ENCODE results near the gene ITGAL. TPM values are rescaled to one million over a fixed set of nuclear protein-coding genes. Genes with fewer than 3 reads are reported as not detected.

The ITGAL gene
- polyA plus RNA-seq, 4 donors = 1.0 to 3.5 (median 1.7) TPM

DNA sequence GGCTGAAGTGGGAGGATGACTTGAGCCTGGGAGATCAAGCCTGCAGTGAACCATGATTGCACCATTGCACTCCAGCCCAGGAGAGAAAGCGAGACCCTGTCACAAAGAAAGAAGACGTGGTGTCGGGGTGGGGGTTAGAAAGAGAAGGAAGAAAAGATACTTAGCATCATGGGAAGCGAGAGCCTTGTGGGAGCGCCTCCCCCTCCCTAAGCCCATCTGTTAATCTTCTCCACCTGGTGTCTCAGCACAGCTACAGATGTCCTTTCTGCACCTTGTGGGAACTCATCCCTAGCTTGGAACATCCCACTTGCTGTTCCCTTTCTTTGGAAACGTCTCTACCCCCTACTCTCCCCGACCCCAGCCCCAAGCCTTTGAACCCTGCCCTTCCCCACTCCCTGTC lies 93.0 kb downstream of the ITGAL start:
- no peak for DNase-seq (ENCODE audit: low read depth in 4 of 4, low spot score in 2 of 4)

DNA sequence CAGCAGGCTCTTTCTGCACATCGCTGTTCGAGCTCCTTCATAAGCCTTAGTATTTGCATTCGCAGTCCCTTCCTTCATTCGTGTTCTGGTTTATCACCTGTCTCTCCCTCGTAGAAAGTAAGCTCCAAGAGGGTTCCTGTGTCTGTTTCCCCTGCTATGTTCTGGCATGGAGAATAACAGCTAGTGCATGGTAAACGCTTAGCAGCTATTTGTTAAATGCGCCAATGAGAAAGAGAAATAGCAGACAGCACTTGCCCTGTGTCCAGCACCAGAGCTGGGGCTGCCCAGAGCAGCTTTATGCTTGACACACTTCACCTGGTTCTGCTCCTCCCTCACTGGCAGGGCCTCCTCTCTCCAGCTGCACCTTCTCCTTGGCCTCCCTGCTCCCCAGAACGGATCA lies 93.4 kb downstream of the ITGAL start:
- no peak for DNase-seq (ENCODE audit: low read depth in 4 of 4, low spot score in 2 of 4)

DNA sequence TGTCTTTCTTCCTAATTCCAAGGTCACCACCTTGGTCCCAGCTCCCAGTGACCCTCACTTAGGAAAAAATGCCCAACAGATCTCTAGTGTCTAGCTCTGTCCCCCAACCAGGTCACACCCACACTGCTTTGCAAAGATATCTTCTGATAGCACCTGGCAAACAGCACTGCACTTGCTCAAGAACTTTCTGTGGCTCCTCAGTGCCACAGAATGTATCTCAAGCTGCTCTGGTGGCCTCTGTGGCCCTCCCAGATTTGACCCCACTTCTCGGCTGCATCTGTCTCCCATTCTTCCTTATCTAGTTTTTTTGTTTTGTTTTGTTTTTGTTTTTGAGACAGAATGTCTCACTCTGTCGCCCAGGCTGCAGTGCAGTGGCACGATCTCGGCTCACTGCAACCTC lies 94.0 kb downstream of the ITGAL start:
- DNase-seq (ENCODE audit: low read depth in 4 of 4, low spot score in 2 of 4) = no peak

DNA sequence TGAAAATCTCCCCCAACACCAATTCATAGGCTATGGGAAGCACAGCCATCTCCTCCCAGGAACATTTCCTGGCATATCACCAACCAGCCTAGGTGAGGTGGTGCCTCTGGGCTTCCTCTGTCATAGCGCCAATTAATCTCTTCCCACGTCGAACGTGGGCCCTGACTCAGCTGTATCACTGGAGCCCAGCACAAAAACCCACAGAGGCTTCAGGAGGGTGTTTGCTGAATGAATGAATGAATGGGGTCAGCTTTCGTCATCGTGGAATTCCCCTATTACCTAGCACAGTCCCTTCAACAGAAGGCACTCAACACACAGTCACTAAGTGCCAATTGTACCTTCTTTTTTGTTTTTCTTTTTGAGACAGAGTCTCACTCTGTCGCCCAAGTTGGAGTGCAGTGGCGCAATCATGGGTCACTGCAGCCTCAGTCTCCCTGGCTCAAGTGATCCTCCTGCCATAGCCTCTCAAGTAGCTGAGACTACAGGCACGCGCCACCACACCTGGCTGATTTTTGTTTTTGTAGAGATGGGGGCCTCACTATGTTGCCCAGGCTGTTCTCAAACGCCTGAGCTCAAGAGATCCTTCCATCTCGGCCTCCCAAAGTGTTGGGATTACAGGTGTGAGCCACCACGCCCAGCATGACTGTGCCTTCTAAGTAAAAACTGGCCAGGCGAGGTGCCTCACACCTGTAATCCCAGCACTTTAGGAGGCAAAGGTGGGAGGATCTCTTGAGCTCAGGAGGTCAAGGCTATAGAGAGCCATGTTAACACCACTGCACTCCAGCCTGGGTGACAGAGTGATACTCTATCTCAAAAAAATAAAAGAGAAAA lies 94.8 kb downstream of the ITGAL start:
- no peak for DNase-seq (ENCODE audit: low read depth in 4 of 4, low spot score in 2 of 4)

DNA sequence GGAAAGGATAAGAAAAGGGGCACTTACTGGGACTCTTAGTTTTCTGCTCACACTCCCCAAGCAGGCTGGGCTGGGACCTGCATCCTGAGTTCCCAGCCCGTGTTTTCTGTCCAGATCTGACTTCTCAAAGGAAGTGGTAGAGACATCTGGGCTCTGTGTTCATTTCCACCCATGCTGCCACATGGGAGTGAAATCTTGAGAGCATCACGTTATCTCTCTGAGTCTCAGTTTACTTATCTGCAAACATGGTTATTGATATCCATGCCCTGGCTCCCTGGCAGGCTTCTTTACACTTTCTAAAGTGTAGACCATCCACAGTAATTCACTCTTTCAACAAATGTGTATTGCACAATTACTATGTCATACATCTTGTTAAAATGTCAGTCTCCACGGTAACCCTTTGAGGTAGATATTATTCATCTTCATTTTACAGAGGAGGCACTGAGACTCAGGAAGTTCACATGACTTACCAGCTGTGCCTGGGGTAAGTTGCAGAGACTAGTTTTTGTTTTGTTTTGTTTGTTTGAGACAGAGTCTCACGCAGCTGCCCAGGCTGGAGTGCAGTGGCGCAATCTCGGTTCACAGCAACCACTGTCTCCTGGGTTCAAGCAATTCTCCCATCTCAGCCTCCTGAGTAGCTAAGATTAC lies 95.6 kb downstream of the ITGAL start:
- DNase-seq (ENCODE audit: low read depth in 4 of 4, low spot score in 2 of 4) = no peak

DNA sequence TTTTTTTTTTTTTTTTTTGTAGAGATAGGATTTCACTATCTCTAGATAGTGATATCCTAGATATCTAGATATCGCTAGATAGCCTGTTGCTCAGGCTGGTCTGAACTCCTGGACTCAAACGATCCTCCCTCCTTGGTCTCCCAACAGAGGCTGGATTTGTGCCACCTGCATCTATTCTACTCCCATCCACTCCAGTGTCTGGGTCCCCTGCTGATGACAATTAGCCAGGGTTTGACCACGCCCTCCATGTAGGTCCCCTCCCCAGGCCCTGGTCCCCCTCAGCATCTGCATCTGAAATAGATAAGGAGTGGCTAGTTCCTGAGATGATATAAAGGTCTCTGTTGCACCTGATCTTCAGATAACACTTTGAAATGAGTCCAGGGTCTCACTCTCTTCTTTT lies 96.7 kb downstream of the ITGAL start:
- no peak for DNase-seq (ENCODE audit: low read depth in 4 of 4, low spot score in 2 of 4)

DNA sequence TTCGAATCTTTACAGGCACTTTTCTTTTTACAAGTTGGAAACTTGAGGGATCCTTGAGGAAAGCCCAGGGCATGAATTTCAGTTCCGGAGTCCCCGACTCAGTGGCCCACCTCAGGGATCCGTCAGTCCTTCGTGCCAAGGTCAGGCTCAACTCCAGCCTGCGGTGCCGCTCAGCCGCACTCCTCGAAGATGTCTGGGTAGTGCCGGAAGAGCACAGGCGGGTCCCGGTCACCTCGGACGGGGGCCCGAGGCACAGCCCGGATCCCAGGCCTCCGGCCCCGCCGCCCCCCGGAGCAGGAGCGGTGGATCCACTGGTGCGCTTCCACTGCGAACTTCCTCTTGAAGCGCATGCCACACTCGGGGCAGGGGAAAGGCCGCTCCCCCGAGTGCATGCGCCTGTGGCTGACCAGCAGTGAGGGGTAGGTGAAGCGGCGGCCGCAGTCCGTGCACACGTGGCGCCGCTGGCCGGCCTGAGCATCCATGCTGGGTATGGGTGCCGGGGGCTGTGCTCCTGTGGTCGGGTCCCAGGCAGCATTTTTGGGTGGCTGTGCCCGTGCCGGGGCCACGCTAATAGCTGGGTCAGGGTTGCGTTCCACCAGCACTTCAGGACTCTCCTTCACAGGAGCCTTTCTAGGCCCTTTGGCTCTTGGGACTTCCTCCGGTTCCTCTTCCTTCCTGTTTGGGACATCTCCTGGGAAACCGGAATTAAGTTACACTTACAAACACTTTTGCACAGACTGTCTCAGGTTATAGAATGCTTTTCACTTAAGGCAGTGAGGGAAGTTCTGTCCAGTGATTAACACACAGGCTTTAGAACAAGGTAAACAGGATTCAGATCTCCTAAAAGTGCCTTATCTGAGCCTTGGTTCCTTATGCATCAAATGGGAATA lies 97.4 kb downstream of the ITGAL start:
- DNase-seq (ENCODE audit: low read depth in 4 of 4, low spot score in 2 of 4) = no peak

DNA sequence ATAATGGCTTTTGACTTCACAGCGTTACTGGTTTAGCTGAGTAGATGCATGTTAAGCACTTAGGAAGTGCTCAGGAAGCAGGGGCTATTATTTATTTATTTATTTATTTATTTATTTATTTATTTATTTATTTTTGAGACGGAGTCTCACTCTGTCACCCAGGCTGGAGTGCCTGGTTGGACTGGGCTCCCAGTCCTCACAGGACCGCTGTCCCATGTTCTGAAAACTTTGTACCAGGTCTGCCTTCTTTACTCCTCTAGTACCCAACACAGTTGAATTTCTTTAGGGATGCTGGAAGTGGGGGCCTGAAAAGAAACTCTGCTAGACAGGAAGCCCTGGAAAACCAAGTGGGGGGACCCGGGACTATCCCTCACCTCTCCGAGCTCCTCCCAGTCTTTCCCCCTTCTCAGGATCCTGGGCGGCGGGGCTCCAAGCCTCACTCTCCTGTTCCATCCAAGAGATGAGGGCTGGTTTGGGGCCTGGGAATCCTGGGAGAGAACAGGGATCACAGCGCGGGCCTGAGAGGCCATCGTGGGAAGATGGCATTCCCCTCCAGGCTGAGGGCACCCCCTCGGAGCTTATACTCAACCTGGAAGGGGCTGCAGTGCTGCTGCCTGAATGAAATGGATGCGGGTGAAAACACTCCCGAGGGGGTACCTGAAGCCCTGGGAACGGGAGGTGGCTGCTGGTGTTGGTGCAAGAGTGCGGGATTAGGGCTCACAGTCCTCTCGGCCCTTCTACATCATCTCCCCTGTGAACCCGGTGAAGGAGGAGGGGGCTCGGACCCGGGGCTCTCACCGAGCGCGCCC lies 98.3 kb downstream of the ITGAL start:
- peak in 1 of 4 donors; percentile 47 for DNase-seq (ENCODE audit: low read depth in 4 of 4, low spot score in 2 of 4)

GRCh38 chr16:30571445-30572322 lies 99.1 kb downstream of the ITGAL start, which contains the start of gene ZNF688:
TSS of gene ZNF688 (minus strand) at chr16:30571714. CDS start at chr16:30571629, 85 bp downstream.
- DNase-seq (ENCODE audit: low read depth in 4 of 4, low spot score in 2 of 4) = peak; percentile 91 to 97 (median 92)

Other genes with a start within 250 kb of the ITGAL start
- gene NPIPB13, start 224.3 kb upstream of the ITGAL start, polyA plus RNA-seq (ENCODE audit: insufficient read length in 4 of 4) = 10 to 100 TPM in 2 of 4 donors, 1 to 10 TPM in 2; 2.1 to 29.1 (median 10.9) TPM
- 10 to 100 TPM; 55.4 to 65.2 (median 61.0) TPM for gene CD2BP2, start 117.4 kb upstream of the ITGAL start, polyA plus RNA-seq (ENCODE audit: insufficient read length in 4 of 4)
- 10 to 100 TPM; 28.5 to 46.7 (median 39.8) TPM for gene TBC1D10B, start 102.2 kb upstream of the ITGAL start, polyA plus RNA-seq (ENCODE audit: insufficient read length in 4 of 4)
- 1 to 10 TPM in 1 of 4 donors, under 1 TPM in 3; 0.51 to 1.6 (median 0.62) TPM for gene MYL11, start 97.9 kb upstream of the ITGAL start, polyA plus RNA-seq (ENCODE audit: insufficient read length in 4 of 4)
- gene SEPTIN1, start 90.2 kb upstream of the ITGAL start, polyA plus RNA-seq (ENCODE audit: insufficient read length in 4 of 4) = 1 to 10 TPM; 1.5 to 3.6 (median 2.8) TPM
- 10 to 100 TPM; 11.7 to 17.5 (median 13.7) TPM for gene ZNF48, start 77.3 kb upstream of the ITGAL start, polyA plus RNA-seq (ENCODE audit: insufficient read length in 4 of 4)
- 10 to 100 TPM in 1 of 4 donors, 1 to 10 TPM in 3; 5.5 to 12.5 (median 6.9) TPM for gene ZNF771, start 65.1 kb upstream of the ITGAL start, polyA plus RNA-seq (ENCODE audit: insufficient read length in 4 of 4)
- gene DCTPP1, start 42.7 kb upstream of the ITGAL start, polyA plus RNA-seq (ENCODE audit: insufficient read length in 4 of 4) = 10 to 100 TPM; 44.1 to 64.1 (median 48.8) TPM
- gene SEPHS2, start 26.9 kb upstream of the ITGAL start, polyA plus RNA-seq (ENCODE audit: insufficient read length in 4 of 4) = 100 to 1,000 TPM in 1 of 4 donors, 10 to 100 TPM in 3; 84.0 to 104 (median 94.8) TPM
- gene ZNF768, start 53.8 kb downstream of the ITGAL start, polyA plus RNA-seq (ENCODE audit: insufficient read length in 4 of 4) = 10 to 100 TPM; 47.3 to 73.7 (median 63.8) TPM
- 10 to 100 TPM in 3 of 4 donors, 1 to 10 TPM in 1; 9.1 to 12.3 (median 11.3) TPM for gene ZNF747, start 62.1 kb downstream of the ITGAL start, polyA plus RNA-seq (ENCODE audit: insufficient read length in 4 of 4)
- gene ZNF764, start 85.6 kb downstream of the ITGAL start, polyA plus RNA-seq (ENCODE audit: insufficient read length in 4 of 4) = 10 to 100 TPM in 3 of 4 donors, 1 to 10 TPM in 1; 9.4 to 18.6 (median 15.0) TPM
- gene ZNF688, start 99.0 kb downstream of the ITGAL start, polyA plus RNA-seq (ENCODE audit: insufficient read length in 4 of 4) = 10 to 100 TPM; 11.3 to 18.5 (median 15.8) TPM
- 10 to 100 TPM; 17.5 to 36.5 (median 27.8) TPM for gene ZNF785, start 113.0 kb downstream of the ITGAL start, polyA plus RNA-seq (ENCODE audit: insufficient read length in 4 of 4)
- 10 to 100 TPM; 12.8 to 16.0 (median 14.4) TPM for gene ZNF689, start 137.6 kb downstream of the ITGAL start, polyA plus RNA-seq (ENCODE audit: insufficient read length in 4 of 4)
- 10 to 100 TPM; 38.2 to 54.8 (median 46.0) TPM for gene PRR14, start 178.2 kb downstream of the ITGAL start, polyA plus RNA-seq (ENCODE audit: insufficient read length in 4 of 4)
- 10 to 100 TPM; 39.7 to 97.0 (median 67.1) TPM for gene FBRS, start 185.7 kb downstream of the ITGAL start, polyA plus RNA-seq (ENCODE audit: insufficient read length in 4 of 4)
- 10 to 100 TPM; 23.0 to 62.5 (median 37.3) TPM for gene SRCAP, start 226.4 kb downstream of the ITGAL start, polyA plus RNA-seq (ENCODE audit: insufficient read length in 4 of 4)

Measured in left renal cortex interstitium (tissue), 4 donors.